HG02885 (cell line): ENCODE data around the gene OTULIN.

ENCODE experiments used
- ATAC-seq: cut with Tn5 transposase; IDR thresholded peaks from one replicate; pipeline ENCODE4 v1.9.1; 2021; ENCODE audit warnings: mild to moderate bottlenecking; ENCODE audit not compliant: unreplicated experiment, poor library complexity

The OTULIN gene

DNA sequence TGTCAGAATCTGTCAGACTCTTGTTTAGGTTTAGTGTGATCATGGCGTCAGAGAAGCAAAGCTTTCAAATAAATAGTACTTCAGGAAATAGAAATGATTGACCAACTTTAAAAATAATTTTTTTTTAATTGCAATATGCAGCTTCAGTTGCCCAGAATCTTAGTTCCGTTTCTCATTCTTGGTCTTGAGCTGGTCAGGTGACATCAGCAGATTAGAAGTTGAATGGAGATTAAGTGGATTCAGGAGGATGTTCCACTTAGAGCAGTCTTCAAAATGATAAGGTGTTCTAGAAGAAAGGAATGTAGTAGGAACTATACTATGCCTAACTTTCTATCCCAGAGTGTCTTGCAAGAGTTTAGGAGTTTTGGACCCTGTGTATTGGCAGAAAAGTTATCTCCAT lies 30.6 kb downstream of the OTULIN start:
- no peak for ATAC-seq

- ATAC-seq = no peak
Measured at GRCh38 chr5:14696057-14696456, 31.5 kb downstream of the OTULIN start.

GRCh38 chr5:14696851-14697250 lies 32.3 kb downstream of the OTULIN start:
- ATAC-seq = no peak

DNA sequence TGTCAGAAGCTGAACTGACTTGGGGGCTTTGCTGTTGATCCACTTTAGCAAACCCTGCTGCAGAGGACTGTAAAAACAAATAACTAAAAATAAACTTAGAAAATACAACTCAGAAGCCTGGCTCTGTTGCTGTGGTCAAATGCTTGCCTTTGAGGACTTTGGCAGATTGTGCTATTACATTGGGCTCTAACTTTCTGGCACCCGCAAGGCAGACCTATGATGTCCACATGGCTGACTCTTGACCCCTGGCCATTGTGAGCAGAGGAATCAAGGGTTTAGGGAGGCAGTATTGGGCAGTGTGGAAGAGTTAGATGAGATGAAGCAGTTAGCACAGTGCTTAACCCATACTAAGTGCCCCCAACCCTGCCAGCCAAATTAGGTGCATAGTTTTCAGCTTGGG lies 34.0 kb downstream of the OTULIN start:
- ATAC-seq = no peak

DNA sequence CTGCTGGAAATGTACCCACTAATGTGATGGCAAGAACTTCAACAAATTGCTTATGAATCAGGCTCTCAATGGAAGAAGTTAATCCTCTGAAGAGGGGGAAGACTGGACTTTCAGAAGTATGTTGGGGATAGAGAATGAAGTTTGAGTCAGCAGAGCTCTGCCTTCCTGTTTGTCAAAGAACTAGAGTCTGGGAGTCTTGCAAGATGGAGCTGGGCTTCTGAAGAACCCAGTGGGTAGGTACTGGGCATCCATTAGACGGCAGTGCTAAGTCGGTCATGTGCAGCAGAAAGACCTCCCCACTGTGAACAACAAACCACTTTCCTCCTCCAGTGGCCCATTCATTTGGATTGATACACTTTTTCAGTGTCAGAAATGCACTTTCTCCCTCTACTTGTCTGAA lies 34.6 kb downstream of the OTULIN start:
- no peak for ATAC-seq

DNA sequence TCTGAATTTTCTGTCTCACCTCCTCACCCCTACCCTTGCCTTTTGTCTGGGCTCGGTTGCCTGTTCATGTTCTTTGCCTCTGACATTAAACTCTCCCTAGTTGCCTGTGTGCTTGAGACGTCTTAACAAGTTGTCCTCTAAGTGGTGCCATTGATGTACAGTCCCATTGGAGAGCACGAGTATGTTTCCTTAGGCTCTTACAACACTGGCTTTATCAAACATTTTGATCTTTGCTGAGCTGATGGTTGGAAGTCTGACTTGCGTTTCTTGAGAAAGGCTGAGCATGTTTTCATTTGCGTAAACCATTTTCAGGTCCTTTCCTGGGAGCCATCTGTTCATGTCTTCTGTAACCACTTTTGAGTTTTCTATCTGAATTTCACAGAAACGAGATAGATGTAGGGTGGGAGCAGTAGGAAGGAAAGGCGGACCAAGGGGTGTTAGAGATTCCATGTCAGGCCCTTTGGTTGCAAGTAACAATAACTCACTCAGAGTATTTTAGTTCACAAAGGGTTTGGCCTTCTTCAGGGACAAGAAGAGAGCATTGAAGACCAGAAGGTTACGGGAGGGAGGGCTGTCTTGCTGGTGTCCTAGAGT lies 35.4 kb downstream of the OTULIN start:
- ATAC-seq = no peak

- ATAC-seq = no peak
Measured at GRCh38 chr5:14700478-14701436, 36.2 kb downstream of the OTULIN start.

DNA sequence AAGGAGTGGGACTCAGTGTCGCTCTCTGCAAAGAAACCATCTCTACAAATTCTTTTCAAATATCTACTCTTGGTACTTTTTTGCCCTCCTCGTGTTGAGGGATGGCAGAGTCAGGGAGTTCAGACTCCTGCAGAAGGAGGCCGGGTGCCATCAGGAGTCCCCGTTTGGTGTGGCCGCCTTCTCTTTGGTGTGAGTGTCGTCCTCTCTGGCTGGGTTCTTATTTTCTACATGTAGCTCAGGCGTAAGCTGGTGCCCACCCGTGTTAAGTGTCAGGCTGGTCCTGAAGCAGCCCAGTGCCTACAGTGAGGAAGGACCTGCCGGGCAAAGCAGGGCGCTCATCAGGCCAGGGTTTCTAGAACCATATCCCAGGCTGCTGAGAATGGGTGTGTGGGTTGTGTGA lies 37.0 kb downstream of the OTULIN start:
- no peak for ATAC-seq

DNA sequence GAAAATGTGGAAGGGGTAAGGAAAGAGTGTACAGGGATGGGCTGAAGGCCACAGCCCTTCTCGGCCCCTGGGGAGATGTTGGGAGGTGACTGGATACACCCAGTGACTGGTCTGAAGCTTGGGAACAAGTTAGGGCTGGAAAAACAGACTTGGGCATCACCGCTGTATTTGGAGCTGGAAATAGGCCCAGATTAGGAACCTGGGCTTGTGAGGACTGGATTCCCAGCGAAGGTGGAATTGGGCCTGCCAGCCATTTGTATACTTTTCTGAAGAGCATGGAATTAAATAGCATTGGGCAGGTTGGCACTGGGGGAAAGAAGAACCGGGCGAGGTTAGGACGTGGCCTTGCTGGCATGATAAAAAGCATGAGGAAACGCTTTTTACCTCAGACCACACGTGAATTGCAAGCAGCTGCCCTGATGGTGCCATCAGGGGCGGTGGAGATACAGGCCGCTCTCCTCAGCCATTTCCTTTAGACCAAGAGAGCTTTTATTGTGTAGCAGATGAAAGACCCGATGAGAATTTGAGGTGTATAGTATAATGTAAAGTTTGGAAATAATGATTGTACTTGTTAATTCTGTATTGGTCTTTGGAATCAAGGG lies 37.8 kb downstream of the OTULIN start:
- ATAC-seq = no peak

- no peak for ATAC-seq
Measured at GRCh38 chr5:14705556-14705955, 41.0 kb downstream of the OTULIN start.

- no peak for ATAC-seq
Measured at GRCh38 chr5:14706615-14707021, 42.1 kb downstream of the OTULIN start.

- ATAC-seq = no peak
Measured at GRCh38 chr5:14707811-14708390, 43.4 kb downstream of the OTULIN start.

- ATAC-seq = no peak
Measured at GRCh38 chr5:14708551-14708950, 44.0 kb downstream of the OTULIN start.

- no peak for ATAC-seq
Measured at GRCh38 chr5:14710313-14710994, 45.9 kb downstream of the OTULIN start.

- no peak for ATAC-seq
Measured at GRCh38 chr5:14712131-14712530, 47.6 kb downstream of the OTULIN start.

DNA sequence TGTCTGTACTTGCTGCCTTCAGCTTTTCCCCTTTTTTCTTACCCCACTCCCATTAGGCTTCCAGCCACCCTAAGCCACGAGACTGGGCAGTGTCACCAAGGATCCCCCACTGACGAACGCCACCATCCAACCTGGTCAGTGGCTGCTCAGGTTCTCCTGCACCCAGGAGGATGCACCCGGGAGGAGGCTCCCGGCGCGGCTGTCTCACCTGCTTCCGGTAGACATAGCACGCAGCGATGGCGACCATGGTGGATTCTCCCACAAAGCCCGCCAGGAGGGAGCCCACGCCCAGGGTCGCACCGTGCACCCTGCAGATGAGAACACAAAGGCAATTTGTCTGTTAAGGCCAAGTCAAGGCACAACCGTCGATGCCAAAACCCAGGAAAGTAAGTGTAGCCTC lies 48.1 kb downstream of the OTULIN start:
- ATAC-seq = no peak

DNA sequence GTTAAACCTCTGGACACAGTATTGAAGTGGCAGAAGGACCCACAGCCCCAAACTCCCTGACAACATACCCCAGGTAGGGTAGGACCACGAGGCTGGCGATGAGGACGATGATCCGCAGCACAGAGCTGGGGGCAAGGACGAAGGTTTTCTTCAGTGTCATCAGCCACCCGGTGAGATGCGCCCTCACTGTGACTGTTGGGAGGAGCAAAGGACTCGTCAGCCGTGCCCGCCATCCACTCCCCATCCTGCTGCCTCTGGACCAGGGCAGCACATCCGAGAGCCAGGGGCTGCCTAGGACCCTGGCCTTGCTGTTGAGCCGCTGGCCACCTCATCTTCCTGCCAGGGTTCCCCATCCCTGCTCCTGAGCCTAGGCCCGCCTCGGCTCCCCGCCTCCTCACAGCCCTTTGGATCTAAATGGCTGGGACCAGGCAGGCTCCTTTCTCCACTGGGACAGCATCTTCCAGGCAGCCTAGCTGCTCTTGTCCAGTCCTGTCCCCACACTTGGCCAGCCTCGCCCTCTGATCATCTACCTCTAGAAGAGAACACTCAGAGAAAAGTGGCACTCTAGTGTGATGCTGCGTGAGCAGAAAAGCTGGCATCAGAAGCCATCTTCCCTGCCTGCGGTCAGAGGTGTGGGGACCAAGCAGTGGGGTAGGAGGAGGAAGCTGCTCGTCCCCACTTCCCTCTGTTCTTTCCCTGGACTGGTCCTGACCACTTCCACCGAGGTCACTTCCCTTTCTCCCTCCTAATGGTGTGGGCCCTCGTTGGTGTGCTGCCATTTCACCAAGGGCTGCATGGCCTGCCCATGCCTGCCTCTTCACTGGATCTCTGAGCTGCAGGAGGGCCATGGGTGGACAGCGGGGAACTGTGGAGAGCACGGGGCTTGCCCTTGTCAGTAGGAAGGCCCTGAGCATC lies 49.2 kb downstream of the OTULIN start:
- no peak for ATAC-seq

DNA sequence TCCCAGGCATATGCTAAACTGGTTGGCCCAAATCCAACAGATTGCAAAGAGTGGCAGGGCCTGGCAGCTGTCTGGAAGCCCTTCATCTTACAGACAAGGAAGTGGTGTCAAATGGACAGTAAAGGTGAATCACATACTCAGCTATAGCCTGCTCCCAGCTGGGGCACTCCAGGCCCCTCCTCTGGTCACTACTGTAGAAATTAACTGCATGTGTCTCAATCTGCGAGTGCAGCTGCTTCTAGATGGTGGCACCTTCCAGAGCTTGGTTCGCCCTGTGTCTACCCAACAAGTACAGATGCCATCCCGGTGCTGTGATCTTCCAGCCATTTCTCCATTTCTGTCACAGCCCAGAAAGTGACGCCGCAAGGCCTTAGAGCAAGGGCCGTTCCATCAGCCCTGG lies 50.2 kb downstream of the OTULIN start:
- ATAC-seq = no peak

- ATAC-seq = no peak
Measured at GRCh38 chr5:14715481-14715880, 51.0 kb downstream of the OTULIN start.
